ENCODE results near the gene CD83.

The CD83 gene

GRCh38 chr6:14092316-14092715 lies 25.3 kb upstream of the CD83 start:
- H3K27me3 ChIP-seq (ENCODE audit: control insufficient read depth in 1 of 2, insufficient read depth in 2 of 2, low read length in 2 of 2), result peaks cover 0 to 3% of the 10 kb centered on the region in 2 donors
- H3K4me1 ChIP-seq (ENCODE audit: control insufficient read depth, insufficient read depth, low read length), result no peaks in the 10 kb centered on the region
- H3K9ac ChIP-seq (ENCODE audit: low read length in 2 of 2), result no peak overlapping the region
- peaks cover 0 to 3% of the 10 kb centered on the region in 2 donors for H3K9me3 ChIP-seq (ENCODE audit: control insufficient read depth in 2 of 2, low read length in 2 of 2)
- no peak overlapping the region for H3K4me3 ChIP-seq (ENCODE audit: low read length in 2 of 2)
- no peaks in the 10 kb centered on the region for H3K36me3 ChIP-seq (ENCODE audit: control insufficient read depth in 2 of 2, insufficient read depth in 2 of 2, low read length in 2 of 2)
- no peak overlapping the region for H3K27ac ChIP-seq (ENCODE audit: low read length)

DNA sequence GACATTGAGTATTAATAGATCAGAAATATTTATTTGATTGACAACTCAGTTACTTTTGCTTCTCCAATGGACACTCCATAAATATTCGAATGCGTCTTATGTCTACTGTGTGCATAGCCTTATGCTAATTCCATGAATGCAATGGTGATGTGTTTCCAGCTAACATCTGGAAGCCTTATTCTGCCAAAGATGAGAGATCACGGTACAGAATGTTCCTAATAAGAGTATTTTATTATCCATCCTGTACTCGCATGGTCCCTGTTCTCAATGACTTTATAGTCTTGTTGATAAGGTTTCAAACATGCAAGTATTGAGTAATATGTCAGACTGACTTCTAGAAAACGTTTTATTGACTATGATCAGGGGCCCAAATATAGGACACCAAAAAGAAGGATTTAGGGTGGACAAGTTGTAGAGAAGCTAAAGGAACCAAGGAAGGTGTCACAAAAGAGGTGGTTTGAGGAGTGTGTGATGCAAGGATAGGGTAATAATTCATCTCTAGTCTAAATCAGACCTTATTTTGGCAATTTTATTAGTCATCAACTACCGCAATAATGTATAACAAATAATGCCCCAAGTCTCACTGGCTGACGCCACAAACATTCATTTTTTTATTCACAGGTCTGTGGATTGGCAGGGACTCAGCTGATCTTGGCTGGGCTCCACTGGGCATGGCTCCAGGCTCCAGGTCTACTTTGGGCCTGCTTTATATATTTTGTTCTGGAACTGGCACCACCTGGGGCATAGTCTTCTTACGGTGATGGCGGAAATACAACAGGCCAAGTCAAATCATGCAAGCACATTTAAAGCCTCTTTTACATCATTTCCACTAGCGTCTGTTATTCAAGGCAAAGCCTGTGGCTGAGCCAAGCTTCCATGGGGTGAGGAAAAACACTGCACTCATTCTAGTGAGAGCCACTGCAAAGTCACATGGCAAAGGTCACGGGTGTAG lies 24.5 kb upstream of the CD83 start:
- H3K27me3 ChIP-seq (ENCODE audit: control insufficient read depth in 1 of 2, insufficient read depth in 2 of 2, low read length in 2 of 2), result peaks cover 0 to 3% of the 10 kb centered on the region in 2 donors
- peaks cover 0 to 3% of the 10 kb centered on the region in 2 donors for H3K9me3 ChIP-seq (ENCODE audit: control insufficient read depth in 2 of 2, low read length in 2 of 2)
- H3K4me1 ChIP-seq (ENCODE audit: control insufficient read depth, insufficient read depth, low read length), result no peaks in the 10 kb centered on the region
- no peak overlapping the region for H3K4me3 ChIP-seq (ENCODE audit: low read length in 2 of 2)
- no peak overlapping the region for H3K27ac ChIP-seq (ENCODE audit: low read length)
- H3K36me3 ChIP-seq (ENCODE audit: control insufficient read depth in 2 of 2, insufficient read depth in 2 of 2, low read length in 2 of 2), result no peaks in the 10 kb centered on the region
- no peak overlapping the region for H3K9ac ChIP-seq (ENCODE audit: low read length in 2 of 2)

DNA sequence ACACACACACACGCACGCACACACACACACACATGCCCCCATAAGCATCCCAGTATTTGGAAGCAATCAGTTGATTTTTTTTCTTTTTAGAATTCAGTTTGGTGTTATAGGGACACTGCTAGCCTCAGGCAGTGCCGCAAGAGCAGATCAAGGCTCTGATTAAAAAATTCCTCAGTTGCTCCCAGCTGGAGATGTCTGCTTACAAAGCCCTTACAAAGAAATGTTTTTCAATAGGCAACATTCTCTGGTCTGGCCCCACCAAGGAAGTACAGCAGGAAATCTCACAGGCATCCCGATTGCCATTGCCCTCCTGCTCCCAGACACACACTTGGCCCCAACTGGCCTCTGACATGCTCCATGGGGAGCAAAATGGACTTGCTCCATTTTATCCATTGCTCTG lies 22.9 kb upstream of the CD83 start:
- Histone ChIP-seq H3K4me1 (ENCODE audit: control insufficient read depth, insufficient read depth, low read length) (no peaks in the 10 kb centered on the region), H3K27me3 (ENCODE audit: control insufficient read depth in 1 of 2, insufficient read depth in 2 of 2, low read length in 2 of 2) (no peaks in the 10 kb centered on the region), H3K27ac (ENCODE audit: low read length) (no peak overlapping the region), H3K9ac (ENCODE audit: low read length in 2 of 2) (no peak overlapping the region), H3K9me3 (ENCODE audit: control insufficient read depth in 2 of 2, low read length in 2 of 2) (peaks cover 0 to 3% of the 10 kb centered on the region in 2 donors), H3K36me3 (ENCODE audit: control insufficient read depth in 2 of 2, insufficient read depth in 2 of 2, low read length in 2 of 2) (no peaks in the 10 kb centered on the region), H3K4me3 (ENCODE audit: low read length in 2 of 2) (no peak overlapping the region)

GRCh38 chr6:14095437-14095836 lies 22.1 kb upstream of the CD83 start:
- Histone ChIP-seq H3K36me3 (ENCODE audit: control insufficient read depth in 2 of 2, insufficient read depth in 2 of 2, low read length in 2 of 2) (no peaks in the 10 kb centered on the region), H3K27me3 (ENCODE audit: control insufficient read depth in 1 of 2, insufficient read depth in 2 of 2, low read length in 2 of 2) (peaks cover 0 to under 1% of the 10 kb centered on the region in 2 donors), H3K4me1 (ENCODE audit: control insufficient read depth, insufficient read depth, low read length) (no peaks in the 10 kb centered on the region), H3K9ac (ENCODE audit: low read length in 2 of 2) (no peak overlapping the region), H3K9me3 (ENCODE audit: control insufficient read depth in 2 of 2, low read length in 2 of 2) (peaks cover 0 to 3% of the 10 kb centered on the region in 2 donors), H3K27ac (ENCODE audit: low read length) (no peak overlapping the region), H3K4me3 (ENCODE audit: low read length in 2 of 2) (no peak overlapping the region)

- Histone ChIP-seq H3K4me3 (ENCODE audit: low read length in 2 of 2) (no peak overlapping the region), H3K36me3 (ENCODE audit: control insufficient read depth in 2 of 2, insufficient read depth in 2 of 2, low read length in 2 of 2) (no peaks in the 10 kb centered on the region), H3K27me3 (ENCODE audit: control insufficient read depth in 1 of 2, insufficient read depth in 2 of 2, low read length in 2 of 2) (peaks cover 2 to 5% of the 10 kb centered on the region in 2 donors), H3K4me1 (ENCODE audit: control insufficient read depth, insufficient read depth, low read length) (no peaks in the 10 kb centered on the region), H3K9me3 (ENCODE audit: control insufficient read depth in 2 of 2, low read length in 2 of 2) (no peaks in the 10 kb centered on the region), H3K9ac (ENCODE audit: low read length in 2 of 2) (no peak overlapping the region), H3K27ac (ENCODE audit: low read length) (no peak overlapping the region)
Observed at GRCh38 chr6:14100138-14100537, 17.4 kb upstream of the CD83 start.

DNA sequence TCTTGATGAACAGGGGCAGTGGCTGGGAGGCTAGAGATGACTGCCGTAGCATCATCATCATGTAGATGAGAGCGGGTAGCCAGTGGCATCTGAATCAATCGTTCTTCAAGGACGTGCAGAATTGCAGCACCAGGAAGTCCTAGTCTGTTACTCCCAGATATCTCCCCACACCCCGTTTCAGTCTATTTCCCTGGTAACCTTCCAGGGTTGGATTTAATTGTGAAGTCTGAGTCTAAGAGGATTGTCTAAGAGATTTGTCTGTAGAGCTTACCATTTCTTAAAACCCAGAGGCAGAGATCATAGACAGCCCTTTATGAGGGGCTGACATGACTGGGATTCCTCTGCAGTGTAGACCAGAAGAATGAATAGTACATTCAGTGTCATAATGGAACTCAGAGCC lies 16.6 kb upstream of the CD83 start:
- Histone ChIP-seq H3K9ac (ENCODE audit: low read length in 2 of 2) (no peak overlapping the region), H3K27me3 (ENCODE audit: control insufficient read depth in 1 of 2, insufficient read depth in 2 of 2, low read length in 2 of 2) (peaks cover 2 to 5% of the 10 kb centered on the region in 2 donors), H3K36me3 (ENCODE audit: control insufficient read depth in 2 of 2, insufficient read depth in 2 of 2, low read length in 2 of 2) (no peaks in the 10 kb centered on the region), H3K4me3 (ENCODE audit: low read length in 2 of 2) (no peak overlapping the region), H3K4me1 (ENCODE audit: control insufficient read depth, insufficient read depth, low read length) (no peaks in the 10 kb centered on the region), H3K27ac (ENCODE audit: low read length) (no peak overlapping the region), H3K9me3 (ENCODE audit: control insufficient read depth in 2 of 2, low read length in 2 of 2) (no peaks in the 10 kb centered on the region)

DNA sequence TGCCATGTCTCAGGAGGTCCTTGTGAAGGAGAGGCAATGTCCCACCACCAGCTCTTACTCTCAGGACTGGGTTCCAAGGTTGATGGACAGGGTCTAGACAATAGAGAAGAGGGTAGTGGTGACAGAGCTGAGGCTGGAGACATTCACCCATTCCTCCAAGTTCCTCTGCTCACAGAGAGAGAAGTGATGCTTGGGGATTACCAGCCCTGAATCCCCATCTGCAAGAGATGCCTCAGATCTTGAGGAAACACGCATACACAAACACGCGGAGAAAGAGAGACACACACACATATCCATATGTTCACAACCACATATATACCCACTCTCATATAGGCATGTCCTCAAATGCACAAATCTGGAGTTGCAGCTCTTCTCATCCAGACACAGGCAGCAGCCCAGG lies 15.2 kb upstream of the CD83 start:
- H3K27ac ChIP-seq (ENCODE audit: low read length), result no peak overlapping the region
- H3K9ac ChIP-seq (ENCODE audit: low read length in 2 of 2), result no peak overlapping the region
- peaks cover 0 to 6% of the 10 kb centered on the region in 2 donors for H3K9me3 ChIP-seq (ENCODE audit: control insufficient read depth in 2 of 2, low read length in 2 of 2)
- no peaks in the 10 kb centered on the region for H3K4me1 ChIP-seq (ENCODE audit: control insufficient read depth, insufficient read depth, low read length)
- H3K27me3 ChIP-seq (ENCODE audit: control insufficient read depth in 1 of 2, insufficient read depth in 2 of 2, low read length in 2 of 2), result peaks cover 2 to 5% of the 10 kb centered on the region in 2 donors
- H3K4me3 ChIP-seq (ENCODE audit: low read length in 2 of 2), result no peak overlapping the region
- no peaks in the 10 kb centered on the region for H3K36me3 ChIP-seq (ENCODE audit: control insufficient read depth in 2 of 2, insufficient read depth in 2 of 2, low read length in 2 of 2)

- Histone ChIP-seq H3K4me1 (ENCODE audit: control insufficient read depth, insufficient read depth, low read length) (peaks cover 2% of the 10 kb centered on the region), H3K9me3 (ENCODE audit: control insufficient read depth in 2 of 2, low read length in 2 of 2) (peaks cover 0 to 6% of the 10 kb centered on the region in 2 donors), H3K27ac (ENCODE audit: low read length) (no peak overlapping the region), H3K36me3 (ENCODE audit: control insufficient read depth in 2 of 2, insufficient read depth in 2 of 2, low read length in 2 of 2) (no peaks in the 10 kb centered on the region), H3K4me3 (ENCODE audit: low read length in 2 of 2) (no peak overlapping the region), H3K9ac (ENCODE audit: low read length in 2 of 2) (no peak overlapping the region), H3K27me3 (ENCODE audit: control insufficient read depth in 1 of 2, insufficient read depth in 2 of 2, low read length in 2 of 2) (peaks cover 0 to 5% of the 10 kb centered on the region in 2 donors)
Observed at GRCh38 chr6:14105547-14105946, 12.0 kb upstream of the CD83 start.

- peaks cover 0 to 6% of the 10 kb centered on the region in 2 donors for H3K9me3 ChIP-seq (ENCODE audit: control insufficient read depth in 2 of 2, low read length in 2 of 2)
- H3K9ac ChIP-seq (ENCODE audit: low read length in 2 of 2), result no peak overlapping the region
- no peak overlapping the region for H3K27ac ChIP-seq (ENCODE audit: low read length)
- H3K27me3 ChIP-seq (ENCODE audit: control insufficient read depth in 1 of 2, insufficient read depth in 2 of 2, low read length in 2 of 2), result peaks cover 0 to 5% of the 10 kb centered on the region in 2 donors
- no peak overlapping the region for H3K4me3 ChIP-seq (ENCODE audit: low read length in 2 of 2)
- H3K36me3 ChIP-seq (ENCODE audit: control insufficient read depth in 2 of 2, insufficient read depth in 2 of 2, low read length in 2 of 2), result no peaks in the 10 kb centered on the region
- H3K4me1 ChIP-seq (ENCODE audit: control insufficient read depth, insufficient read depth, low read length), result peaks cover 2% of the 10 kb centered on the region
Observed at GRCh38 chr6:14107000-14107399, 10.6 kb upstream of the CD83 start.

GRCh38 chr6:14107711-14108494 lies 9.7 kb upstream of the CD83 start:
- Histone ChIP-seq H3K36me3 (ENCODE audit: control insufficient read depth in 2 of 2, insufficient read depth in 2 of 2, low read length in 2 of 2) (no peaks in the 10 kb centered on the region), H3K9ac (ENCODE audit: low read length in 2 of 2) (no peak overlapping the region), H3K4me1 (ENCODE audit: control insufficient read depth, insufficient read depth, low read length) (peaks cover 2% of the 10 kb centered on the region), H3K4me3 (ENCODE audit: low read length in 2 of 2) (no peak overlapping the region), H3K27me3 (ENCODE audit: control insufficient read depth in 1 of 2, insufficient read depth in 2 of 2, low read length in 2 of 2) (peaks cover 0 to 5% of the 10 kb centered on the region in 2 donors), H3K9me3 (ENCODE audit: control insufficient read depth in 2 of 2, low read length in 2 of 2) (peaks cover 0 to 6% of the 10 kb centered on the region in 2 donors), H3K27ac (ENCODE audit: low read length) (no peak overlapping the region)
